Body of pancreas (tissue), 4 donors: ENCODE results near the gene REP15.

Source experiments
- POLR2A ChIP-seq, 3 donors: fragments of 450-650 bp; IDR thresholded peaks; one replicate each; pipeline ENCODE4 v1.6.1; 2016; ENCODE audit warnings: antibody characterized with exemption in 3 of 3, mild to moderate bottlenecking in 2 of 3
- TF ChIP-seq, protein P1 (sequence below), 7 experiments: fragments of 450-650 bp in 4 of 7; fragments of 200-600 bp in 3 of 7; sonication (generic) in 3 of 7; IDR thresholded peaks; one replicate each; pipeline ENCODE4 v1.5.1; 2016 to 2019; ENCODE audit warnings: antibody characterized with exemption in 7 of 7

- TF ChIP-seq, protein P1, sequence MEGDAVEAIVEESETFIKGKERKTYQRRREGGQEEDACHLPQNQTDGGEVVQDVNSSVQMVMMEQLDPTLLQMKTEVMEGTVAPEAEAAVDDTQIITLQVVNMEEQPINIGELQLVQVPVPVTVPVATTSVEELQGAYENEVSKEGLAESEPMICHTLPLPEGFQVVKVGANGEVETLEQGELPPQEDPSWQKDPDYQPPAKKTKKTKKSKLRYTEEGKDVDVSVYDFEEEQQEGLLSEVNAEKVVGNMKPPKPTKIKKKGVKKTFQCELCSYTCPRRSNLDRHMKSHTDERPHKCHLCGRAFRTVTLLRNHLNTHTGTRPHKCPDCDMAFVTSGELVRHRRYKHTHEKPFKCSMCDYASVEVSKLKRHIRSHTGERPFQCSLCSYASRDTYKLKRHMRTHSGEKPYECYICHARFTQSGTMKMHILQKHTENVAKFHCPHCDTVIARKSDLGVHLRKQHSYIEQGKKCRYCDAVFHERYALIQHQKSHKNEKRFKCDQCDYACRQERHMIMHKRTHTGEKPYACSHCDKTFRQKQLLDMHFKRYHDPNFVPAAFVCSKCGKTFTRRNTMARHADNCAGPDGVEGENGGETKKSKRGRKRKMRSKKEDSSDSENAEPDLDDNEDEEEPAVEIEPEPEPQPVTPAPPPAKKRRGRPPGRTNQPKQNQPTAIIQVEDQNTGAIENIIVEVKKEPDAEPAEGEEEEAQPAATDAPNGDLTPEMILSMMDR (IDR thresholded peaks at IDR 0.05): no peak
- no peak for TF ChIP-seq POLR2A (IDR thresholded peaks at IDR 0.05)
These were observed 24.2 kb upstream of the REP15 start for GRCh38 chr12:27672051-27672450.
